ENCODE measurements around the gene BEND5.

- no peak for TF ChIP-seq EZH2 (IDR thresholded peaks at IDR 0.05; ENCODE audit: borderline replicate concordance, low read length)
- no peak for TF ChIP-seq CTCF (conservative IDR thresholded peaks at IDR 0.05 in 1 of 2, IDR thresholded peaks at IDR 0.05 in 1 of 2; ENCODE audit: extremely low read depth in 1 of 2, insufficient read depth in 1 of 2, low read depth in 1 of 2, low read length in 2 of 2)
Observed at GRCh38 chr1:48701445-48701844, 75.2 kb downstream of the BEND5 start.

Measured in mammary epithelial cell (primary cell).